Vagina (tissue), 2 donors: Measurements from ENCODE around the gene SMC2.

Experiments used
- CTCF ChIP-seq, 3 experiments: fragments of 450-650 bp in 2 of 3; fragments of 200-600 bp in 1 of 3; sonication (generic) in 1 of 3; IDR thresholded peaks; one replicate each; pipeline ENCODE4 v1.5.1; 2017 to 2019; ENCODE audit warnings: antibody characterized with exemption in 3 of 3, mild to moderate bottlenecking in 2 of 3, moderate library complexity in 2 of 3
- POLR2A ChIP-seq, 2 donors: fragments of 450-650 bp; IDR thresholded peaks; one replicate each; pipeline ENCODE4 v1.6.1; 2017; ENCODE audit warnings: antibody characterized with exemption in 2 of 2, mild to moderate bottlenecking in 2 of 2, moderate library complexity in 2 of 2
- POLR2AphosphoS5 ChIP-seq, 2 donors: sonication (generic); formaldehyde crosslinking; IDR thresholded peaks; one replicate each; pipeline ENCODE4 v1.9.0; 2017; ENCODE audit warnings: antibody characterized with exemption in 2 of 2, mild to moderate bottlenecking in 2 of 2, low read depth in 1 of 2; ENCODE audit not compliant: insufficient read depth in 1 of 2

- TF ChIP-seq CTCF (IDR thresholded peaks at IDR 0.05) (no peak), POLR2A (IDR thresholded peaks at IDR 0.05) (no peak), POLR2AphosphoS5 (IDR thresholded peaks at IDR 0.05; ENCODE audit: insufficient read depth in 1 of 2, low read depth in 1 of 2) (no peak)
Observed at GRCh38 chr9:104177676-104178075, 83.6 kb downstream of the SMC2 start.
